ENCODE measurements around the gene ACOT8. TPM values are rescaled to one million over a fixed set of nuclear protein-coding genes. Genes with fewer than 3 reads are reported as not detected.

Gene ACOT8
- total and polyA plus RNA-seq, 2 donors (not counting 1 experiment from before 2014, with no cell fraction given): 32.4 to 64.7 TPM

- POLR2A ChIA-PET: interaction anchor here (0.6 kb wide), 2 partner anchors 49 to 60 kb away, joined by 3 to 9 read pairs; no protein-coding TSS in a partner anchor
- H4K20me1 ChIP-seq (ENCODE audit: control insufficient read depth, insufficient read depth, low read length, poor library complexity, severe bottlenecking): no peaks in the 10 kb centered on the region
- H3K27me3 ChIP-seq (replicated peaks in 1 of 4; ENCODE audit: control extremely low read depth in 1 of 4, control insufficient read depth in 3 of 4, insufficient read depth in 4 of 4, low read length in 3 of 4): no peaks in the 10 kb centered on the region
- DNase-seq (no peak), ATAC-seq (ENCODE audit: low read depth) (no peak)
- H3K27ac ChIP-seq (ENCODE audit: low read length in 2 of 2): no peak overlapping the region
- H3K4me2 ChIP-seq (replicated peaks; ENCODE audit: low read depth, low read length, poor library complexity, severe bottlenecking): no peak overlapping the region
- peaks cover 0 to 3% (median 0%) of the 10 kb centered on the region in 3 donors for H3K9me3 ChIP-seq (ENCODE audit: control extremely low read depth in 1 of 3, control insufficient read depth in 2 of 3, insufficient read depth in 1 of 3, low read length in 2 of 3)
- WGBS (ENCODE audit: insufficient coverage): 90% methylated on average over 5 of the region's 7 CpGs
- H3K9me3 Mint-ChIP-seq (ENCODE audit: insufficient read depth): no peaks in the 10 kb centered on the region
- no peaks in the 10 kb centered on the region for H3K36me3 ChIP-seq (replicated peaks in 1 of 2; ENCODE audit: control extremely low read depth in 1 of 2, control insufficient read depth in 1 of 2, extremely low read depth in 1 of 2, insufficient read depth in 2 of 2, low read length in 1 of 2)
- intact Hi-C loops (cut with micrococcal nuclease): no loop called here
- no peak overlapping the region for H2AFZ ChIP-seq (ENCODE audit: insufficient read depth, low read depth, low read length, poor library complexity, severe bottlenecking)
- no peak overlapping the region for H3K9ac ChIP-seq (ENCODE audit: low read length)
- H3K27ac Mint-ChIP-seq: no peak overlapping the region
- H3K4me1 ChIP-seq (ENCODE audit: control insufficient read depth in 2 of 2, insufficient read depth in 2 of 2, low read length in 2 of 2): peaks cover 18 to 22% of the 10 kb centered on the region in 2 donors
- CTCF ChIA-PET: interaction anchor here (1.2 to 1.6 kb wide), 2 partner anchors 29 to 62 kb away, joined by 4 to 6 read pairs; no protein-coding TSS in a partner anchor
- H3K4me3 ChIP-seq (ENCODE audit: control extremely low read depth in 1 of 5, extremely low read depth in 1 of 5, insufficient read depth in 1 of 5, low read depth in 2 of 5, low read length in 4 of 5): no peak overlapping the region
- peaks cover 57% of the 10 kb centered on the region for H3K79me2 ChIP-seq (ENCODE audit: control insufficient read depth, insufficient read depth, low read length)
- peaks cover 29% of the 10 kb centered on the region for H3K4me1 Mint-ChIP-seq
- H3K27me3 Mint-ChIP-seq: no peaks in the 10 kb centered on the region
- TF ChIP-seq CTCF (IDR thresholded peaks at IDR 0.05) (no peak), EZH2 (IDR thresholded peaks at IDR 0.05; ENCODE audit: borderline replicate concordance, insufficient read depth, low read depth, low read length, poor library complexity, severe bottlenecking) (no peak)
- peak overlapping the region; percentile 32 for H3K4me3 Mint-ChIP-seq
Measured at GRCh38 chr20:45860560-45861220, 3.5 kb upstream of the ACOT8 start.

- no peak overlapping the region for H3K4me2 ChIP-seq (replicated peaks; ENCODE audit: low read depth, low read length, poor library complexity, severe bottlenecking)
- Mint-ChIP-seq H3K4me1 (peaks cover 34% of the 10 kb centered on the region), H3K9me3 (ENCODE audit: insufficient read depth) (no peaks in the 10 kb centered on the region), H3K27ac (no peak overlapping the region), H3K27me3 (no peaks in the 10 kb centered on the region), H3K4me3 (no peak overlapping the region)
- ATAC-seq (ENCODE audit: low read depth) (no peak), DNase-seq (no peak)
- ChIA-PET CTCF (no interaction called here), POLR2A (no interaction called here)
- peaks cover 0 to 3% of the 10 kb centered on the region in 2 experiments for H3K36me3 ChIP-seq (replicated peaks in 1 of 2; ENCODE audit: control extremely low read depth in 1 of 2, control insufficient read depth in 1 of 2, extremely low read depth in 1 of 2, insufficient read depth in 2 of 2, low read length in 1 of 2)
- TF ChIP-seq EZH2 (IDR thresholded peaks at IDR 0.05; ENCODE audit: borderline replicate concordance, insufficient read depth, low read depth, low read length, poor library complexity, severe bottlenecking) (no peak), CTCF (IDR thresholded peaks at IDR 0.05) (no peak)
- H4K20me1 ChIP-seq (ENCODE audit: control insufficient read depth, insufficient read depth, low read length, poor library complexity, severe bottlenecking): no peaks in the 10 kb centered on the region
- peaks cover 63% of the 10 kb centered on the region for H3K79me2 ChIP-seq (ENCODE audit: control insufficient read depth, insufficient read depth, low read length)
- H3K4me1 ChIP-seq (ENCODE audit: control insufficient read depth in 2 of 2, insufficient read depth in 2 of 2, low read length in 2 of 2): peaks cover 18 to 26% of the 10 kb centered on the region in 2 donors
- 100% methylated on average over 5 of the region's 5 CpGs for WGBS (ENCODE audit: insufficient coverage)
- no peaks in the 10 kb centered on the region for H3K27me3 ChIP-seq (replicated peaks in 1 of 4; ENCODE audit: control extremely low read depth in 1 of 4, control insufficient read depth in 3 of 4, insufficient read depth in 4 of 4, low read length in 3 of 4)
- H3K9me3 ChIP-seq (ENCODE audit: control extremely low read depth in 1 of 3, control insufficient read depth in 2 of 3, insufficient read depth in 1 of 3, low read length in 2 of 3): peaks cover 0 to 3% (median 0%) of the 10 kb centered on the region in 3 donors
- no peak overlapping the region for H2AFZ ChIP-seq (ENCODE audit: insufficient read depth, low read depth, low read length, poor library complexity, severe bottlenecking)
- no peak overlapping the region for H3K27ac ChIP-seq (ENCODE audit: low read length in 2 of 2)
- no peak overlapping the region for H3K4me3 ChIP-seq (ENCODE audit: control extremely low read depth in 1 of 5, extremely low read depth in 1 of 5, insufficient read depth in 1 of 5, low read depth in 2 of 5, low read length in 4 of 5)
- H3K9ac ChIP-seq (ENCODE audit: low read length): no peak overlapping the region
- intact Hi-C loops (cut with micrococcal nuclease): no loop called here
Measured at GRCh38 chr20:45859916-45860315, 2.7 kb upstream of the ACOT8 start.

All from B cell (primary cell).